IPS-20b (cell line): ENCODE measurements around the gene TAAR8.

Source experiments
- H3K27ac ChIP-seq: one replicate; pipeline ENCODE4 v1.5.1; 2013; ENCODE audit warnings: low read length
- H3K27me3 ChIP-seq: 2 replicates; pipeline ENCODE4 v1.6.1; 2013; ENCODE audit warnings: mild to moderate bottlenecking, low read length, inconsistent platforms; ENCODE audit not compliant: insufficient read depth
- H3K36me3 ChIP-seq: 2 replicates; pipeline ENCODE4 v1.6.1; 2013; ENCODE audit warnings: low read depth, mild to moderate bottlenecking, inconsistent platforms, low read length, moderate library complexity; ENCODE audit not compliant: insufficient read depth
- H3K4me1 ChIP-seq: 2 replicates; pipeline ENCODE4 v1.6.1; 2013; ENCODE audit warnings: mild to moderate bottlenecking, control low read depth, inconsistent platforms, low read length, moderate library complexity; ENCODE audit not compliant: insufficient read depth
- H3K4me3 ChIP-seq: 2 replicates; pipeline ENCODE4 v1.5.1; 2013; ENCODE audit warnings: mild to moderate bottlenecking, low read length, inconsistent platforms
- H3K9ac ChIP-seq: 2 replicates; pipeline ENCODE4 v1.6.1; 2013; ENCODE audit warnings: low read depth, mild to moderate bottlenecking, inconsistent platforms, low read length, moderate library complexity
- H3K9me3 ChIP-seq: 2 replicates; pipeline ENCODE4 v1.6.1; 2013; ENCODE audit warnings: mild to moderate bottlenecking, low read depth, low read length, inconsistent platforms; ENCODE audit not compliant: insufficient read depth

The TAAR8 gene, protein sequence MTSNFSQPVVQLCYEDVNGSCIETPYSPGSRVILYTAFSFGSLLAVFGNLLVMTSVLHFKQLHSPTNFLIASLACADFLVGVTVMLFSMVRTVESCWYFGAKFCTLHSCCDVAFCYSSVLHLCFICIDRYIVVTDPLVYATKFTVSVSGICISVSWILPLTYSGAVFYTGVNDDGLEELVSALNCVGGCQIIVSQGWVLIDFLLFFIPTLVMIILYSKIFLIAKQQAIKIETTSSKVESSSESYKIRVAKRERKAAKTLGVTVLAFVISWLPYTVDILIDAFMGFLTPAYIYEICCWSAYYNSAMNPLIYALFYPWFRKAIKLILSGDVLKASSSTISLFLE

DNA sequence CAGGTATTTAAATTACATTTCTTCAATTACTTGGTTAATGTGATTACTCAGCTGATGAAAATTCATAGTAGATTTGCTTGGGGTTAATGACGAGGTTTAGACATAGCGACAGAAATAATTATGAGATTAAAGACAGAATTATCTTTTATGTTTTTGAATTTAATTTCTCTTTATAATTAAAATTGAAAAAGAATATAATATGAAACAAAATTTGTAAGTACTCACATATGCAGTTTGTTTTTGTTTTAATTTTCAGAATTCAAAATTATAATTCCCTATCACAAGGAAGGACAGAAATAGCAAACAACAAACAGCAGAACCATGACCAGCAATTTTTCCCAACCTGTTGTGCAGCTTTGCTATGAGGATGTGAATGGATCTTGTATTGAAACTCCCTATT is at the start of gene TAAR8:
Gene TAAR8, plus strand, starts transcription at position 301 of the 400 bp plus-strand sequence. Its CDS starts 21 bp downstream, at position 322.
- no peak within 1 kb of the TSS for H3K4me3 ChIP-seq
- H3K4me1 ChIP-seq, result peaks cover 10% of the 10 kb centered on the region; the same call in 1 of the 2 replicates
- H3K9me3 ChIP-seq, result no peaks in the 10 kb centered on the region
- no peaks in the 10 kb centered on the region for H3K27me3 ChIP-seq
- H3K27ac ChIP-seq, result no peak within 1 kb of the TSS
- no peaks in the 10 kb centered on the region for H3K36me3 ChIP-seq
- no peak within 1 kb of the TSS for H3K9ac ChIP-seq

DNA sequence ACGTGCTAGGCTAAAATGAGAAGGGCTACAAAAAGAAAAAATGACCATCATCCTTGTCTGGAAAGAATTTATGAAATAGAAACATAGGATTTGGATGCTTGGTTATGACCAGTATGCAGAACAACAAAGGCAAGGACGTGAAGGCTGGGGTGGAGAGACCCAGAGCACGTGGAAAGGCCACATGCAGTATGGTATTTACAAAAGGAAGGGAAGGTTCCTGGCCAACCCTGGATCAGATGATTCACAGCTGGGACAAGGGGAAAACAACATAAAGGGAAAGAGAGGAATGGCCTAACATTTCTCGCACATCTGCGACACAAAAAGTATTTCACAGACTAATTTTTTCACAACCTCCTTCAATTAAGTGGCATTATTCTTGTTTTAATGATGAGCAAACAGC is 47.7 kb upstream of the TAAR8 start:
- no peaks in the 10 kb centered on the region for H3K27me3 ChIP-seq

DNA sequence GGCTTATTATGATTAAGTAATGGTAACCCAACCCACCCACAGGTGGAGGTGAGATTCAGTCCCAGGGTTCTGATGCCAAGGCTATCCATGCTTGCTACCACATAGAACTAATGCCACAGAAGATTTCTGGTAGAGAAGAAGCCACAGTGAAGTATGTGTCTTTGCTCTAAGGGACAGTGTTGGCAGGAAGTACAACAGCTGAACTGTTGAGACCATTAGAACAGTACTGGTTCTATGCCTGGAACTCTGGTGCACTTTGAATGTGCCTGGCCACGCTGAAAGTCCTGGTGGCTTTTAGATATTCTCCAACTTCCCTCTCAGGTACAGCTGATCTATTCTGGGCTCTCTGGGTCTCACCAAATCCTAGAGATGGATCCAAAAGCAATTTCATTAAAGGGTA is 47.3 kb upstream of the TAAR8 start:
- Histone ChIP-seq H3K4me3 (no peak overlapping the region), H3K27me3 (no peaks in the 10 kb centered on the region), H3K27ac (no peak overlapping the region), H3K4me1 (no peaks in the 10 kb centered on the region), H3K36me3 (peaks cover 12% of the 10 kb centered on the region), H3K9ac (no peak overlapping the region), H3K9me3 (no peaks in the 10 kb centered on the region)

More for the DNA sequence above, 47.7 kb upstream of the TAAR8 start:
- H3K27ac ChIP-seq, result no peak overlapping the region
- H3K36me3 ChIP-seq, result peaks cover 15% of the 10 kb centered on the region
- H3K9me3 ChIP-seq, result no peaks in the 10 kb centered on the region
- no peak overlapping the region for H3K4me3 ChIP-seq
- H3K4me1 ChIP-seq, result no peaks in the 10 kb centered on the region
- H3K9ac ChIP-seq, result no peak overlapping the region

DNA sequence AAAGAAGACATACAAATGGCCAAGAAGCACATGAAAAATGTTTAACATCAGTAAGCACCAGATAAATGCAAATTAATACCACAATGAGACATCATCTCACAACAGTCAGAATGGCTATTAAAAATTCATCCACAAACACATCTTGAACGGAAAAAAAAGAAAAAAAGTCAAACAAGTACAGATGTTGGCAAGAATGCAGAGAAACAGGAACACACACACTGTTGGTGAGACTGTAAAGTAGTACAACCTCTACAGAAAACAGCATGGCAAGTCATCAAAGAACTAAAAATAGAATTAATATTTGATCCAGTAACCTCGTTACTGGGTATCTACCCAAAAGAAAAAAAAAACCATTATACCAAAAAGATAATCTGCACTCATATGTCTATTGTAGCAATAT is 46.0 kb upstream of the TAAR8 start:
- H3K4me3 ChIP-seq, result no peak overlapping the region
- H3K9me3 ChIP-seq, result no peaks in the 10 kb centered on the region
- H3K27me3 ChIP-seq, result no peaks in the 10 kb centered on the region
- H3K9ac ChIP-seq, result no peak overlapping the region
- H3K4me1 ChIP-seq, result peaks cover 1% of the 10 kb centered on the region; the same call in 1 of the 2 replicates
- H3K27ac ChIP-seq, result no peak overlapping the region
- peaks cover 7% of the 10 kb centered on the region for H3K36me3 ChIP-seq

DNA sequence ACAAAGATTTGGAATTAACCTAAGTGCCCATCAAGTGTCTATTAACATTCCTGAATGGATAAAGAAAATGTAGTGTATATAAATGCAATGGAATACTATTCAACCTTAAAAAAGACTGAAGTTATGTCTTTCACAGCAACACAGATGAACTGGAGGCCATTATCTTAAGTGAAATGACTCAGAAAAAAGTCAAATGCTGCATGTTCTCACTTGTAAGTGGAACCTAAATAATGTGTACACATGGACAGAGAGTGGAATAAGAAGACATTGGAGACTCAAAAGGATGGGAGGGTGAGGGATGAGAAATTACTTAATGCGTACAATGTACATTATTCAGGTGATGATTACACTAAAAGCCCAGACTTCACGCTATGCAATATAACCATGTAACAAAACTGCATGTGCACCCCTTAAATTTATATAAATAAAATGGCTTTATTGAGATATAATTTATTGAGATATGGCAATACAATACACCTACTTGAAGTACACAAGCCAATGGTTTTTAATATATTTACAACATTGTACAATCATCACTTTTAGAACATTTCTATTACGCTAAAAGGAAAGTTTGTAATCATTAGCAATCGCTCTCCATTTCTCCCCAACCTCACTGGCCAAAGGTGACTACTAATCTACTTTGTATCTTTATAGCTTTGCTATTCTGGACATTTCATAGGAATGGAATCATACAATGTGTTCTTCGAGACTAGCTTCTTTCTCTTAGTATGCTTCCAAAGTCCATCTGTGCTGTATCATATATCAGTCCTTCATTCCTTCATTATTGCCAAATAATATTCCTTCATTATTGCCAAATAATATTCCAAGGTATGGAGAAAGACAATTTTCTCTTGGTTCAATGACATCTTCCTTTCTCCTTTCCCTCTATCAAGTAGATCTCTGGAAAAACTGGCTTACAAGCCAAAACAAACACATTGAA is 45.3 kb upstream of the TAAR8 start:
- Histone ChIP-seq H3K36me3 (peaks cover under 1% of the 10 kb centered on the region; the same call in 1 of the 2 replicates), H3K9ac (no peak overlapping the region), H3K27ac (no peak overlapping the region), H3K4me3 (no peak overlapping the region), H3K27me3 (no peaks in the 10 kb centered on the region), H3K9me3 (no peaks in the 10 kb centered on the region), H3K4me1 (peaks cover 5% of the 10 kb centered on the region; the same call in 1 of the 2 replicates)

DNA sequence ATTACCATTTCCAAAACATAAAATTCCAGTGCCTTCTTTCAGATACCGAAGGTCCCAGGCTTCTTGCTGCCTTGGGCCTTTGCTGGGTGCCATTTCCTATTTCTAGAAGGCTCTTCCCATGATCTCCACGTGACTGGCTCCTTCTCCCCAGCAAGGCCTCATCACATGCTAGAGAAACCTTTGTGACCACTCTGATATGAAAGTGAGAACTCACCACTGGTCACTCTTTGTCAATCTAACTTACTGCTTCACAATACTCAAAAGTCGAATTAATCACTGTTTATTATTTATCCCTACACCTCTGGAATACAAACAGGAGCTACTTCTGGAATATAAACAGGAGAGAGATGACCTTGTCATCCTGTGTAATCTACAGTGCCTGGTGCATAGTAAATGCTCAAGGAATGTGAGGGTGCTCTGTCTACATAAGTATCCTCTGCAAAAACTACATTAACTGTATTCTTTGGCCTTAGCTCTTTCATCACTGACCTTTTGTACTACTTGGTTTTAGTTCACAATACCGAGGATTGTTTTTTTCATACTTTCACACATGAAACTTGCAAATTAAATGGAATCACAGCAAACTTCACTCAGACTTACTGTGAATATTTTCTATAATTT is 41.2 kb upstream of the TAAR8 start:
- Histone ChIP-seq H3K27me3 (no peaks in the 10 kb centered on the region; the same call in 1 of the 2 replicates), H3K9me3 (no peaks in the 10 kb centered on the region), H3K27ac (no peak overlapping the region), H3K9ac (no peak overlapping the region), H3K4me1 (peaks cover 5% of the 10 kb centered on the region; the same call in 1 of the 2 replicates), H3K36me3 (no peaks in the 10 kb centered on the region), H3K4me3 (peak overlapping the region; percentile 93)

DNA sequence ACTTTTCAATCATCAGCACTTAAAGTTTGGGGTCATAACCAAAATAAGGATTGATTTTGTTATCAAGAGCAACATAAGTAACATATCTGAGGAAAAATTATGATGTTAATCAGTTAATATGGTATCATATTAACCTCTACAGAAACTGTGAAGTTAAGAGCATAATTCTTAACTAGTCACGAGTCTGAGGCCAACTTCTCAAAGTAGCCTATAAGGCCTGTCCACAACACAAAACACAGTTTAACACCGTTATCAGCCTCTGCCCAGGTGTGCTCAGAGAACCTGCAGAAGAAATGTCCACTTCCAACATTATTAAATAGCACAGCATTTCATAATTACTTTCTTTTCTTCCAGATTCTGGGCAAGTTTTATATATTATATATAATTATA is 40.6 kb upstream of the TAAR8 start:
- Histone ChIP-seq H3K27me3 (no peaks in the 10 kb centered on the region; the same call in 1 of the 2 replicates), H3K4me3 (peak overlapping the region; percentile 93), H3K27ac (no peak overlapping the region), H3K9me3 (no peaks in the 10 kb centered on the region), H3K36me3 (no peaks in the 10 kb centered on the region), H3K4me1 (peaks cover 5% of the 10 kb centered on the region; the same call in 1 of the 2 replicates), H3K9ac (no peak overlapping the region)

DNA sequence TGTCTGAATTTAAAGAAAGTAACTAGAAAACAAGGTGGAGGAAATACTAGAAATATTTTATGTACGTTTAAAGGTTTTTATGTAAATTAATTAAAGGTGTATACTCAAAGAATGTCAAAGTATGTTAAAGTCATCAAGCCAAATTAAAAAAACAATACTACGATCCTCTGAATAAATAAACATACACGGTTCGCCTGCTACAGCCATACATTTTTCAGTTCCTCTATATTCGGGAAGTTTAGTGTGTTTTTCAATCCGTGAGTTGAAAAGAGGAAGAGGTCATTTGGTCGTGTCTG is 40.2 kb upstream of the TAAR8 start:
- Histone ChIP-seq H3K4me1 (peaks cover 5% of the 10 kb centered on the region; the same call in 1 of the 2 replicates), H3K4me3 (peak overlapping the region; percentile 93), H3K9ac (peak overlapping the region; percentile 73; the same call in 1 of the 2 replicates), H3K9me3 (no peaks in the 10 kb centered on the region), H3K36me3 (no peaks in the 10 kb centered on the region), H3K27me3 (no peaks in the 10 kb centered on the region; the same call in 1 of the 2 replicates), H3K27ac (no peak overlapping the region)

DNA sequence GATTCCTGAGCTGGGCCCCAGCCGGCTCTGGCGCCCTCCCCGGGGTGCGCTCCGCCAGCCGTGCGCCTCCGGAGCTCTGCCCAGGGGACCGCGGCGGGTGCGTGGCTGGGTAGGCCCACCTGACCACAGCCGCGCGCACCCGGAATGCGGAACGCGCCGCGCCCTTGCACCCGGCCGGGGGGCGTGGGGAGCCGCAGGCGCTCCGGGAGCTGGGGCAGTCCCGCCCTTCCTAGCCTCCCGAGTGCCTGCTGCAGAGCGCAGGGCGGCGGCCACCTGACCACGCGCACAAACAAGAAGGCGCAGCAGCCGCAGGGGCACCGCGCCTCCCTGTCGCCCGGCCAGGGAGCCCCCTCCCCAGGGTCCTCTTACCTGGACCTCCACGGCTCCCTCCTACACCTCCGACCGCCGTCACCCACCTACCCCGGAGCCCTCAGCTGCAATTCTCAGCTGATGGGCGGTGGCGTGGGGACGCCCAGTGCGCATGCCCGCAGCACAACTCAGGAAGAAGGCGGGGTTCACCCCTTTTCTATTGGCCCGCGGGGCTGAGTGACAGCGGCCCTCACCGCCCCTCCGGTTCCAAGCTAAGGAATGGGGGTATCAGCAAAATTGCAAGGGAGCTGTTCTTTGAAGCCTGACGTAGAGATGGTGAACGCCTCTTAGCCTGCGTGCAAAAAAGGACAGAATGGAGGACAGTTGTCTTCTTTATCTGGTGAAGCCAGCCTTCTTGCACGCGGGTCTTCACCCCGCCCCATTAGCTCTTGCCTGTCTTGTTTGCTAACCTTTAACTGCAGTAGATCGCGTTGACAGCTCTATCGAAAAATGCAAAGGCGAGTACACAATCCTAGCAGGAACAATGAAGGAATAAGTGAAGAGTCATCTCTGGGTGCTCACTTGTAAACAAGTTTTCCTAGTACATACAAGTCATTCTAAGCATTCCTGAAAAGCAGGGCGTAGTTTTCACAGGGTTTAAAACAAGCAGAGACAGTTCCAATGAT is 39.5 kb upstream of the TAAR8 start, which contains the start of gene STX7:
Gene STX7, minus strand, starts transcription at position 479 of the 995 bp plus-strand sequence. CDS start 9,586 bp downstream, outside the sequence.
- Histone ChIP-seq H3K27me3 (no peaks in the 10 kb centered on the region; the same call in 1 of the 2 replicates), H3K9me3 (no peaks in the 10 kb centered on the region), H3K9ac (peak within 1 kb of the TSS; percentile 73; the same call in 1 of the 2 replicates), H3K27ac (no peak within 1 kb of the TSS), H3K4me1 (peaks cover 5% of the 10 kb centered on the region; the same call in 1 of the 2 replicates), H3K36me3 (no peaks in the 10 kb centered on the region), H3K4me3 (peak within 1 kb of the TSS; percentile 93)

DNA sequence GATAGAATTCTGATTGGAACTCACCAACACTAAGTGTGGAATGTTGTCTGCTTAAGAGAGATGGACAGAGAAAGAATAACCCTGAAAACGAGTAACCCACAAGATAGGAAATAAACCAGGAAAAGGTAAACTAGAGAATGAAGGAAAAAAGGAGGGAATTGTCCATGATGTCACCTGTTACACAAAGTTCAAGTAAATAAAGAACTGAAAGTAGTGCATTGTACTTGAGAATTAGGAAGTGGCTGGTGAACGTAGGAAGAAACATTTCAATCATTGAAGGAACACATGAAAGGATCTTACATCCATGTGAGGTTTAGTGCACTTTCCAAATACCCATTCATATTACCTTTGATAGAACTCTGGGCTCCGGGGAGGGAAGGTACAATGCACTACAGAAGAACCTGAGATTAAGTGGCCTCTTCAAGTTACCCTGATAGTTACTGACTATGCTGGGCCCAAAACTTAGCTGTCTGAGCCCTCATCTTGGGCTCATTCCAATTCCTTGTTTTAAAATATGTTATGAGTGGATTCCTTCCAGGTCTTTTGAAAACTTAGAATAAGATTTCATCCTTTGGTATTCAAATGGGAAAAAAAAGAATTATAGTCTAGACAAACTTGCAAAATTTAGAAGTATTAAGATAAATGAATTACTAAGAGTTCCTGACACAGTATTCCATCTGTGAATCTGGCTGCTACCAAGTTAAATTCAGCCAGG is 38.5 kb upstream of the TAAR8 start:
- Histone ChIP-seq H3K4me1 (peaks cover 5% of the 10 kb centered on the region; the same call in 1 of the 2 replicates), H3K9me3 (no peaks in the 10 kb centered on the region), H3K4me3 (no peak overlapping the region), H3K36me3 (no peaks in the 10 kb centered on the region), H3K27ac (no peak overlapping the region), H3K9ac (no peak overlapping the region), H3K27me3 (no peaks in the 10 kb centered on the region; the same call in 1 of the 2 replicates)
